ENCODE measurements around the gene CNST.

- no peak for TF ChIP-seq POU2F2 (IDR thresholded peaks at IDR 0.05; ENCODE audit: low read depth, low read length)
- TF ChIP-seq POLR2AphosphoS5 (IDR thresholded peaks at IDR 0.05; ENCODE audit: low read depth, low read length) = no peak
- no peak for TF ChIP-seq POLR2A (IDR thresholded peaks at IDR 0.05; ENCODE audit: low read depth, low read length)
- TF ChIP-seq TAF1 (IDR thresholded peaks at IDR 0.05; ENCODE audit: low read depth, low read length) = no peak
- no peak for TF ChIP-seq SPI1 (IDR thresholded peaks at IDR 0.05; ENCODE audit: low read depth, low read length)
- no peak for TF ChIP-seq PAX5 (IDR thresholded peaks at IDR 0.05; ENCODE audit: insufficient read depth, low read length, severe bottlenecking)
Observed at GRCh38 chr1:246579818-246580217, 13.6 kb downstream of the CNST start.
